GM21717 (cell line): ENCODE measurements around the gene NFS1.
"Not testable (repeated sequence)": the region's sequence is repeated elsewhere in the genome, so short reads cannot be mapped to it uniquely, and the experiment has no call there.

Source experiments
- ATAC-seq: cut with Tn5 transposase; IDR thresholded peaks from one replicate; pipeline ENCODE4 v1.9.1; 2021; ENCODE audit warnings: mild to moderate bottlenecking, moderate library complexity; ENCODE audit not compliant: unreplicated experiment

The NFS1 gene

GRCh38 chr20:35699127-35699956 is at the start of gene NFS1, which contains the start of gene ROMO1:
NFS1 (minus strand) TSS chr20:35699352; CDS start chr20:35699288, 64 bp downstream.
ROMO1 (plus strand) TSS chr20:35699405; CDS start chr20:35699633, 228 bp downstream.
- ATAC-seq, result peak; percentile 73

- ATAC-seq, result not testable (repeated sequence)
Observed at GRCh38 chr20:35744492-35744841, 45.3 kb upstream of the NFS1 start.

- no peak for ATAC-seq
Observed at GRCh38 chr20:35743693-35744491, 44.7 kb upstream of the NFS1 start.

GRCh38 chr20:35742741-35743523 is 43.8 kb upstream of the NFS1 start:
- no peak for ATAC-seq

- peak; percentile 86 for ATAC-seq
Observed at GRCh38 chr20:35741892-35742740, 43.0 kb upstream of the NFS1 start, which contains the start of gene RBM39. RBM39 (minus strand) TSS chr20:35742260; CDS start chr20:35740874, 1,386 bp downstream.

- no peak for ATAC-seq
Observed at GRCh38 chr20:35739294-35740163, 40.4 kb upstream of the NFS1 start.

GRCh38 chr20:35738410-35739179 is 39.4 kb upstream of the NFS1 start:
- ATAC-seq, result no peak

- ATAC-seq, result no peak
Observed at GRCh38 chr20:35737865-35738333, 38.7 kb upstream of the NFS1 start.

- no peak for ATAC-seq
Observed at GRCh38 chr20:35735826-35736470, 36.8 kb upstream of the NFS1 start.

- no peak for ATAC-seq
Observed at GRCh38 chr20:35734777-35735649, 35.9 kb upstream of the NFS1 start.

GRCh38 chr20:35734374-35734773 is 35.2 kb upstream of the NFS1 start:
- no peak for ATAC-seq

- no peak for ATAC-seq
Observed at GRCh38 chr20:35732644-35732982, 33.5 kb upstream of the NFS1 start.

- no peak for ATAC-seq
Observed at GRCh38 chr20:35731862-35732643, 32.9 kb upstream of the NFS1 start.

- ATAC-seq, result no peak
Observed at GRCh38 chr20:35731469-35731788, 32.3 kb upstream of the NFS1 start.

GRCh38 chr20:35730583-35731468 is 31.7 kb upstream of the NFS1 start:
- ATAC-seq, result no peak
